NCI-H1436 treated with DMSO at 0.1 percent for 48 hours (cell line): ENCODE measurements around the gene ST3GAL5.

Experiments
- DNase-seq: peaks from one replicate; lab custom pipeline; 2025; lab: John Stamatoyannopoulos, UW

ST3GAL5 gene

GRCh38 chr2:85806358-85807118, 82.3 kb downstream of the ST3GAL5 start:
- no peak for DNase-seq

- no peak for DNase-seq
These were observed 84.2 kb downstream of the ST3GAL5 start for GRCh38 chr2:85804583-85804982.

DNA sequence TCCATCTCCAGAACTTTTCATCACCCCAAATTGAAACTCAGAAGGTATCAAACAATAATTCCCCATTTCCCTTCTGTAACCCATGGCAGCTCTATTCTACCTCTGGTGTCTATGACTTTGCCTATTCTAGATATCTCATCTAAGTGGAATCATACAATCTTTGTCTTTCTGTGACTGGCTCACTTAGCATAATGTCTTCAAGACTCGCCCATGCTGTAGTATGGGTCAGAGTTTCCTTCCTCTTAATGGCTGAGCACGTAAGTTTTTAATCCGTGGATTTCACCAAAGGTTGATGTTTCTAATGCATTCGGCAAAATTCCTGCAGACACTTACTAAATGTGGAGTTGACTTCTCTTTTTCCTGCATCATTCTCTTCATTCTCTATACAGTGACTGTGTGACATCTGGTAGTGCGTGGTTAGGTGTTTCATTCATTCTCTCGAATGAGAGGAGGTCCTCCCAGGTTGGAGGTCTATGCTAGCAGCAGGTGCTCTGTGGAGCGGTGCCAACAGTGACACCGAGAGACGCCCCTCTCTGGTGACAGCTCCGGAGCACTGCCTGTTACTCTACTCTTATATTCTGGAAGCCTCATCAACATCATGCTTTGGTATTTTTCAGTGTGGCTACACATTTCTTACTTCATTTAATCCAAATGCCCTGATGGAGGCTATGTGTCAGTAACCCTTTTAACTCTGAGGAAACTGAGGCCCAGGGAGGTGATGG, 84.9 kb downstream of the ST3GAL5 start:
- DNase-seq, result no peak

- no peak for DNase-seq
These were observed 86.3 kb downstream of the ST3GAL5 start for GRCh38 chr2:85802354-85803103.

DNA sequence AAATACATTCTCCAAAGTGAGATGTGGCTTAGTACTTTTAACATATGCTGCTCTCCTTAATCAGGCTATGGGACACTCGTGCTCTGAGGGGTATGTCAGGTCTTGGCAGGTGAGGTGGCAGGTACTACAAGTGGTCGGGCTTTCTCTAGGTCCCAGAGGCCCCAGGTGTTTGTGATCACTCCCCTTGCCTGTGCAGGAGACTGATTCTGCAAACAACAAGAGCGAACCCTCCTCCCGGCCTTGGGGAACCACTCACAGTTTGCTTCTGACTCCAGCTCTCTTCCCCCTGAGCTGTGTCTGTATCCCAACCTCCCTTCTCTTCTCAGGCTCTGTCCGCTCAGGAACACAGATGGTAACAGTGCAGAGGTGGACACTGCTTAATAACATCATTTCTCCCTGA, 86.9 kb downstream of the ST3GAL5 start:
- DNase-seq, result no peak

GRCh38 chr2:85800586-85800985, 88.2 kb downstream of the ST3GAL5 start:
- DNase-seq, result no peak

DNA sequence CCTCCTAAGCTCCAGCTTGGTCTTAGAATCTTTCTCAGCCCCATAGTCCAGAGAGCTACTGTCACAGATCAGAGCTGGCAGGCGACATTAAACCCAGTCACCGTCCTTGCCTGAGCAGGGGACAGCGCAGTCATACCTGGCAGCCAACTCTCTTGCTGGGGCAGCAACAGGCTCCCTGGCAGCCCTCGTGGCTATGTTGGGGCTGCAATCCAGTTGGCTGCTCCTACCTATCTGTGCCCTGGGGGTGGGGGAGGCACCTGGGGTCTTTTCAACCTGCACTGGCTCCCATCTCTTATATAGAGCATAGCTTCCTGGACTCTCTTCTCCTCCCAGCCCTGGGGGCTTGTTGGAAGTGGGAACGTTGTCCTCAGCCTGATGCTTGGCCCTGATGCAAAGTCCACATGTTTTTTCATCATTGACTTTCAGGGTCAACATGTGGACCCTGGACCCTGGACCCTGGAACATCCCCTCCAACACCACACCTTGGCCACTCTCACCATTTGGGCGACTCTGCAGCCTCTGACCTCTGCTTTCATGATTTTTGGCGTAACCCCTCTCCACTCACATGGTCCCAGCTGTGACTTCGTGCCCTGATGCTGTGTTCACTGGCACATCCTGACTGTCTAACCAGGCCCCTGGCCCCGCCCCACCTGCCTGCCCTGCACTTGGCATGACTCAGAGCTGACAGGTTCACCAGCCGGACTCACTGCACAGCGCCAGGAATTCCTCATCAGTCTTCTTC, 89.4 kb downstream of the ST3GAL5 start:
- DNase-seq, result no peak

DNA sequence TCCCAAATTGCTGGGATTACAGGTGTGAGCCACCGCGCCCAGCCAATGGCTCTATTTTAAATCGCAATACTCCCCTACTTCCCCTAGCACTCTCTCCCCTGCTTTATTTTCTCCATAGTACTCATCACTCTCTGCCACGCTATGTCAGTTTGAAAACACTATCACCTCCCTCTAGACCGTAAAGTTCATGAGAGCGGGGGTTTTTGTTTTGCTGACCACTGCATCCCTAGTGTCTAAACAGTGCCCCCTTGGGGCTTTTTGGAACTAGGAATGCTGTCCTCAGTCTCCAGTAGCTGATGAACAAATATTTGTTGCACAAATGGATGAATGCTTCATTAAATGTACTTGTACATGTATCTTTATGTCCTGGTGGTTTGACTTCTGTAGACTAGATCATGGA, 90.9 kb downstream of the ST3GAL5 start:
- no peak for DNase-seq

GRCh38 chr2:85797263-85797660, 91.5 kb downstream of the ST3GAL5 start:
- no peak for DNase-seq

DNA sequence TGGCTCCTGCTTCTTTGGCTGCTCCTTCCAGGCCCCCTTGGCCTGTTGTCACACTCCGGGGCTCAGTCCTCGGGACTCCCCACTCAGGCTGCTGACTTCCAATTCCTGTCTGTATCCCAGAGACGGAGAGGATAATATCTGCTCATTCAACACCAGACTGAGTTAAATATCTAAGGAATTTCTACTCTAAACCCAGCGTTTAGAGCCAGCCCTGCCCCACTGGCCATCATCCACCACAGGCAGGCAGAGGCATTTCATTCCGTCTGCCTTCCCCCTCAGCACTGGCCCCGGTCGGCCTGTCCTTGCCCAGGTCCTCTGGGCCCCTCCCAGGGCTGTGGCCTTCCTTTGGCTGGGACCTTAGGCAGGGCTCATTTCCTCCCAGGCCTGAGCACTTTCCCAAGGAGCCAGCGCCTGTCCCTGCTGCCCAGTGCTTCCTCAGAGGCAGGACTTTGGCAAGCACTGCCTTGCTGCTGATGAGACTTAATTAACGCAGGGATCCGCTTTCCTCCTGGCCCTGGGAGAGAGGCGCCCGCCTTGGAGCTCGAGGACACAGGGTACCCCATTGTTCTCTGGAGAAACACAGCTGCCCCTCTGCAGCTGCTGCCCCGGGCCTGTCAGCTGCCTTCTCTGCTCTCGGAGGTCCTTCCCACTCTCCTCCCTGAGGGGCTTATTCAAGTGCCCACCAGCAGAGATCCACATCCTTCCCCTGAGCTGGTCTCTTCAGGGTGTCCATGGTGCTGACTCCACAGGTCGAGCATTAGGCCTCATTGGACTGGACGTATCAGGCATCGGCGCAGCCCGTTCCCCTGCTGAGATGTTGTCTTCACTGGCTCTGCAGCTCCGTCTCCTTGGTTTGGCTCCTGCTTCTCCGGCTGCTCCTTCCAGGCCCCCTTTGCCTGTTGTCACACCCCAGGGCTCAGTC, 92.2 kb downstream of the ST3GAL5 start:
- DNase-seq, result no peak

DNA sequence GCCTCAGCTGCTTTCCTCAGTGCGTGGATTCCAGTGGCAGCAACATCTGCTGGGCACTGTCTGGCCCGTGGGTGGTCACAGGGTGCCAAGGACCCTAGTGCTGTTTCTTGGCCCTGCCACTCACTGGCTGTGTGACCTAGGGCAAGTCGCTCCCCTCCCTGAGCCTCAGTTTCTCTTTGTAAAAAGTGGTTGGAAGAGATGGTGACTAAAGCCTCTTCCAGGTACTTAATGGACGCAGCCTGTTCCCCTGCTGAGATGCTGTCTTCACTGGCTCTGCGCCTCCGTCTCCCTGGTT, 92.8 kb downstream of the ST3GAL5 start:
- no peak for DNase-seq

DNA sequence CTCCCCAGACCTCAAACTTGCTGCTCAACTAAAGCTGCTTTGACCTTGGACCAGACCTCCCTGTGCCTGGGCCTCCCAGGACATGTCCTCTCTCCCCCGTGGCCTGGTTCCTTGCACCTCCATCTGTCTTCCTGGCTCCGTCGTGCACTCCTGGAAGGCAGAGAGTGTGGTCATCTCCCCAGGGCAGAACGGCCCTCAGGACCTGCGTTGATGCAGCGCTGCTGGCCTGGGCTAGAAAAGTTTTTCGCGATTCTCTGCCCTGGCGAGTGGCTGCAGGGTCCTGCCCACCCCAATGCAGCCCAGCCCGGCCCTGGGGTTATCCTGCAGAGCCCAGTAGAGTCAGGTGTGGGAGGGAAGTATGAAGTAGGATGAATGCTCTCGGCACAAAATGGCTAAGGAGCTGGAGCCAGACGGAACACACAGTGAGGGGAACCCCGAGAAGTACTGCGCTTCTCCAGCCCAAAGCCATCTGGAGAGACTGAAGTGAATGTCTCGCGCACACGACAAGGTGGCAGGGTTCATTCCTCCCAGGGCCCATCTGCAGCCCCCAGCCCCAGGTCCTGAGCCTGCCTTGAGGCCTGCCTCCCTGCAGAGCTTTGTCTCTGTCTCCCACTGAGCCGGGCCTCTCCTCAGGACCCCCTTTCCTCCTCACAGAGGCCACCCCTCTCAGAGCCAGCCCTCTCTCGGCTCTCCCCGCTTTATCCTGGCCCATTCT, 93.3 kb downstream of the ST3GAL5 start:
- DNase-seq, result no peak

- DNase-seq, result no peak
These were observed 94.2 kb downstream of the ST3GAL5 start for GRCh38 chr2:85794491-85795121.

GRCh38 chr2:85794038-85794441, 94.8 kb downstream of the ST3GAL5 start:
- no peak for DNase-seq

DNA sequence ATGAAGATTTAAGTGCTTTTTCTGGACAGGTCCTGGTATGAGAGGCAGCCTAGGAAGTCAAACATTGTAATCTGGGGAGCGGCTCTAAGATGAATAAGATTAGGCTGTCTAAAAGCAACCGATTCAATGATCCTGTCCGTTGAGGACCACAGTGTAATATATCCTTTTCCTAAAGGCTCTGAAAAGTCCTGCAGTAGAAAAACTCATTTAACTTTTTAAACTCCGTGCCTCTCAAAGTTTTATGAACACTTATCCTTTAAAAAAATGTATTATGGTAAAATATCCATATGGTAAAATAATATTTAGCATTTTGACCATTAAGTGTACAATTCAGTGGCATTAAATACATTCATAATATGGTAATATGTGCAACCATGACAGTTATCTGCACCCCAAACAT, 95.2 kb downstream of the ST3GAL5 start:
- DNase-seq, result no peak

DNA sequence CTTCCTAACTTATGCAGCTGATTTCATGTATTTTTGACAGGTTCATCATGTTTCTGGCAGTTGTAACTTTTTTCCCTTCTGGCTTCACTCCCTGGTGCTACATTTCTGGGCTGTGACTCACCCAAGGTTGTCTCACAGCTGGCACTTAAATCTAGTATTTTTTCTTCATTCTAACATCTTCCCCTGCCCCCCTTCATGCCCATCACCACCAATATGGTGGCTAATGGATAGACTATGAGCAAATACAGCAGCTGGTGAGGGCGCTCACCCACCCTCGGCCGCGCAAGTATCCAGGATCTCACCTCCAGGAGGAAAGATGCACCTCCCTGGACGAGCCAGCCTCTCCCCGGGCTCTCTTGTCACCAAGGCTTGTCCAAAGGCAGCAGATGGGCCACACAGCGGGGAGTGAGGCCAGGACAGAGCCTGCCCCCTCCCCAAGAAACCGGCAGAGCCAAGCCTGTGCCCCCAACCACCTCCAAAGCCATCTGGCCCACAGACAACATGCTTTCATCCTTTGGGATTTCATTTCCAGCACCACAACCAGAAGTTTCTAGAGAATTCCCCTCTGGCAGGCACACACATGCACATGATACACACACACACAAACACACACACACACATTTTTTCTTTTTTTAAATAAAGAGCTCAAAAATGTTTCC, 95.9 kb downstream of the ST3GAL5 start:
- no peak for DNase-seq

DNA sequence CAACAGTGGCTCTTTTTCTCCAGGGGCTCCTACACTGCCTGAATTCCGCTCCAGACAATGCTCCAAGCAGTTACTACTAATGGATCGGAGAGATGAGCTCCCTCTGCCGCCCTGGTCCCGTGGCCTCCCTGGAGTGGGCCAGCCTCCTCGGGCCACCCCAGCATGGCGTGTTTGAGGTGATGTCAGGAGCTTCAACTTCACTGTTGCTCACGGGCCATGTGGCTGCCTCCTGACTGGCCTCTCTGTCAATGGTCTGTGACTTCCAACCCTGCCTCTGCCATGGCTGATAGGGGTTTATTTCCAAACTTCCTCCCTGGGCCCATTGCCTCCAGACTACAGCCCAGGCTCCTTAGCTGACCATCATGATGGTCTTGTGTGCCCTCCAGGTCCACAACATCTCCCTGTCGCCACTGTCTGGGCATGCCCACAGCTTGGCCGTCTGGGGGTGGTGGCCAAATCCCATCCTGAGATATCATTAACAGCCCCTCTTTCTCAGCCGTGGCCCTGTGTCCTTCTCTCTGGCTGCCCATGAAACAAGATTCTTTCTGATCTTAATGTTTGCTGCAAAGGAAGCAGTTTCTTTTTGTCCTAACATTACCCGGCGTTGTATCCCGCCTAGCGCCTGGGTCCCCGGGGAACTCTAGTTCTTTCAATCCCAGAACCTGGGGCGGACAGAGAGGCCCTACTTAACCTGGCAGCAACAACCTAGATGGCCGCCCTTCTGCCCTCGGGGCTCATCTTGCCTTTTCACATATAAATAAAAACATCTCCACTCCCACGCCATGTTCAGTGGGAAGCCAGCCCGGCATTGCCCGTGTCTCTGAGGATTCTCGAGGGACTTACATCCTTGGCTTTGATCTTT, 96.9 kb downstream of the ST3GAL5 start:
- no peak for DNase-seq

- no peak for DNase-seq
These were observed 98.1 kb downstream of the ST3GAL5 start for GRCh38 chr2:85790499-85791188.
